ENCODE data around the gene RFX3.

RFX3 gene

GRCh38 chr9:3436629-3437420 lies 89.0 kb downstream of the RFX3 start:
- DNase-seq (ENCODE audit: low read depth), result peak; percentile 20
- TF ChIP-seq, protein P1, sequence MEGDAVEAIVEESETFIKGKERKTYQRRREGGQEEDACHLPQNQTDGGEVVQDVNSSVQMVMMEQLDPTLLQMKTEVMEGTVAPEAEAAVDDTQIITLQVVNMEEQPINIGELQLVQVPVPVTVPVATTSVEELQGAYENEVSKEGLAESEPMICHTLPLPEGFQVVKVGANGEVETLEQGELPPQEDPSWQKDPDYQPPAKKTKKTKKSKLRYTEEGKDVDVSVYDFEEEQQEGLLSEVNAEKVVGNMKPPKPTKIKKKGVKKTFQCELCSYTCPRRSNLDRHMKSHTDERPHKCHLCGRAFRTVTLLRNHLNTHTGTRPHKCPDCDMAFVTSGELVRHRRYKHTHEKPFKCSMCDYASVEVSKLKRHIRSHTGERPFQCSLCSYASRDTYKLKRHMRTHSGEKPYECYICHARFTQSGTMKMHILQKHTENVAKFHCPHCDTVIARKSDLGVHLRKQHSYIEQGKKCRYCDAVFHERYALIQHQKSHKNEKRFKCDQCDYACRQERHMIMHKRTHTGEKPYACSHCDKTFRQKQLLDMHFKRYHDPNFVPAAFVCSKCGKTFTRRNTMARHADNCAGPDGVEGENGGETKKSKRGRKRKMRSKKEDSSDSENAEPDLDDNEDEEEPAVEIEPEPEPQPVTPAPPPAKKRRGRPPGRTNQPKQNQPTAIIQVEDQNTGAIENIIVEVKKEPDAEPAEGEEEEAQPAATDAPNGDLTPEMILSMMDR (conservative IDR thresholded peaks at IDR 0.05; ENCODE audit: low read length), result no peak

GRCh38 chr9:3435732-3436131 lies 90.1 kb downstream of the RFX3 start:
- DNase-seq (ENCODE audit: low read depth), result no peak
- TF ChIP-seq, protein P1 (conservative IDR thresholded peaks at IDR 0.05; ENCODE audit: low read length), result no peak
- H3K4me3 ChIP-seq (ENCODE audit: low read length), result no peak overlapping the region

More at GRCh38 chr9:3436629-3437420, 89.0 kb downstream of the RFX3 start:
- H3K4me3 ChIP-seq (ENCODE audit: low read length), result no peak overlapping the region

DNA sequence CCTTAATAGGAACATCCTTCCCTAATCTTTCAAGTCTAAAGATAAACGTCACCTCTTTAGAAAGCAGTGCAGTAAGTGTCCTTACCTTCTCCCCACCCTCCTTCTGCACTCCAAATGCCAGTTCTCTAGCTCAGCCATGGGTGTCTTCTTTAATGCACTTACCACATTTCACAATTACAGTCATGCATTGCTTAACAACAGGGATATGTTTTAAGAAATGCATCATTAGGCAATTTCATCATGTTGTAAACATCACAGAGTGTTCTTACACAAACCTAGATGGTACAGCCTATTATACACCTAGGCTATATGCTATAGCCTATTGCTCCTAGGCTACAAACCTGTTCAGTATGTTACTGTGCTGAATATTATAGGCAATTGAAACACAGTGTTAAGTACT lies 91.2 kb downstream of the RFX3 start:
- no peak overlapping the region for H3K4me3 ChIP-seq (ENCODE audit: low read length)
- TF ChIP-seq, protein P1 (conservative IDR thresholded peaks at IDR 0.05; ENCODE audit: low read length), result no peak
- peak; percentile 76 for DNase-seq (ENCODE audit: low read depth)

DNA sequence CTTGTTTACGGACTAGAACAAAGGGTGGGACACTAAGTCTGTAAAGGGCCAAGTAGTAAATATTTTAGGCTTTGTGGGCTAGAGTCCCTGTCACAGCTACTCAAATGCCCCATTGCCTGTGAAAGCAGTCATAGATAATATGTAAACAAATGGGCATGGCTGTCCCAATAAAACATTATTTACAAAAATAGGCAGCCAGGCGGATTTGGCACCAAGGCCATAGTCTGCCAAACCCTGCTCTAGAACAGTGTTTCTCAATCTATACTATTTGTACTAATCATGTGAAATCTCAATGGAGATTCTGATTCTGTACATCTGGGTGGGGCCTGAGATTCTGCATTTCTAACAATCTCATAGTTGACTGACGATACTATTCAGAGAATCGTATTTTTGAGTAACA lies 92.0 kb downstream of the RFX3 start:
- TF ChIP-seq, protein P1 (conservative IDR thresholded peaks at IDR 0.05; ENCODE audit: low read length), result no peak

GRCh38 chr9:3433066-3433465 lies 92.7 kb downstream of the RFX3 start:
- no peak for DNase-seq (ENCODE audit: low read depth)
- TF ChIP-seq, protein P1 (conservative IDR thresholded peaks at IDR 0.05; ENCODE audit: low read length), result no peak
- no peak overlapping the region for H3K4me3 ChIP-seq (ENCODE audit: low read length)

More for the DNA sequence above, 92.0 kb downstream of the RFX3 start:
- H3K4me3 ChIP-seq (ENCODE audit: low read length), result no peak overlapping the region
- no peak for DNase-seq (ENCODE audit: low read depth)

DNA sequence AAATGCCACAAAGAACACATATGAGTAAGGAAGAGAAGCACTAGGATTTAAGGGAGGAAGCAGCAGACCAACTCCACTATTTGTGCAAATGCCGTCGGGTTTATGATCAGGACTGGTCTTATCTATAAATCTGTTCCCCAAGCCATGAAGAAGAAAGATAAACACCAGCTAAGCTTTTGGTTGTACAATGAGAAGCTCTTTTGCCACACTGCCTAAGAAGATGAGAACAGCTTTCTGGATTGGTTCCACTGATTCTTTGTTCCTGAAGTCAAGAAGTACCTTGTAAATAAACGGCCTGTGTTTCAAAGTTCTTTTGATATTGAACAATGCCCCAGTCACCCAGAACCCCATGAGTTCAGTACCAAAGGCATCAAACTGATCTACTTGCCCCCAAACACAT lies 93.9 kb downstream of the RFX3 start:
- TF ChIP-seq, protein P1 (conservative IDR thresholded peaks at IDR 0.05; ENCODE audit: low read length), result no peak
- no peak for DNase-seq (ENCODE audit: low read depth)
- no peak overlapping the region for H3K4me3 ChIP-seq (ENCODE audit: low read length)

- H3K4me3 ChIP-seq (ENCODE audit: low read length), result no peak overlapping the region
- TF ChIP-seq, protein P1 (conservative IDR thresholded peaks at IDR 0.05; ENCODE audit: low read length), result no peak
- DNase-seq (ENCODE audit: low read depth), result no peak
These were observed 105.9 kb downstream of the RFX3 start for GRCh38 chr9:3419893-3420292.
